K562 (cell line): ENCODE measurements around the gene DOLPP1. TPM values are rescaled to one million over a fixed set of nuclear protein-coding genes. Genes with fewer than 3 reads are reported as not detected.

Experiments used
- ARID3B ChIP-seq: fragments of 250-450 bp; sonication (Bioruptor Pico); IDR thresholded peaks from 2 replicates; pipeline ENCODE4 v1.4.0; 2020; ENCODE audit warnings: borderline replicate concordance
- ATF3 ChIP-seq, 2 experiments: fragments of 450-650 bp in 1 of 2; sonication (generic) in 1 of 2; formaldehyde crosslinking in 1 of 2; IDR thresholded peaks in 1 of 2; conservative IDR thresholded peaks in 1 of 2; 2 replicates each; pipeline versions ENCODE4 v1.6.1 to v1.8.1; 2016 to 2023; ENCODE audit warnings: mild to moderate bottlenecking in 2 of 2, moderate library complexity in 2 of 2, inconsistent platforms in 1 of 2, missing genetic modification reagents in 1 of 2
- BCL6 ChIP-seq: fragments of 250-450 bp; sonication (Bioruptor Pico); IDR thresholded peaks from 2 replicates; pipeline ENCODE4 v1.4.0; 2020
- CAMTA2 ChIP-seq: fragments of 250-450 bp; sonication (Bioruptor Pico); conservative IDR thresholded peaks from 2 replicates; pipeline ENCODE4 v1.5.1; 2022
- CBFB ChIP-seq: sonication (generic); formaldehyde crosslinking; IDR thresholded peaks from 2 replicates; pipeline ENCODE4 v1.4.0; 2020; ENCODE audit warnings: mild to moderate bottlenecking, missing genetic modification reagents
- FUS ChIP-seq: fragments of 200-400 bp; formaldehyde crosslinking; optimal IDR thresholded peaks from 2 replicates; pipeline ENCODE3; 2017; ENCODE audit warnings: low read depth, low read length
- HDAC3 ChIP-seq: fragments of 450-650 bp; IDR thresholded peaks from 2 replicates; pipeline ENCODE4 v1.6.1; 2018; ENCODE audit warnings: borderline replicate concordance, mild to moderate bottlenecking, moderate library complexity; ENCODE audit not compliant: partially characterized antibody
- HEY1 ChIP-seq: fragments of 250-450 bp; sonication (Bioruptor Pico); IDR thresholded peaks from 2 replicates; pipeline ENCODE4 v1.5.0; 2020; ENCODE audit warnings: mild to moderate bottlenecking, moderate library complexity, borderline replicate concordance
- KLF6 ChIP-seq: fragments of 250-450 bp; sonication (Bioruptor Pico); IDR thresholded peaks from 2 replicates; pipeline ENCODE4 v1.4.0; 2020; ENCODE audit warnings: mild to moderate bottlenecking, moderate library complexity, borderline replicate concordance
- PCBP1 ChIP-seq: fragments of 200-400 bp; formaldehyde crosslinking; IDR thresholded peaks from 2 replicates; pipeline ENCODE4 v1.6.1; 2018; ENCODE audit warnings: mild to moderate bottlenecking, low read depth, low read length; ENCODE audit not compliant: poor library complexity, severe bottlenecking
- POU5F1 ChIP-seq: fragments of 150-350 bp; IDR thresholded peaks from 2 replicates; pipeline ENCODE4 v1.6.1; 2014; ENCODE audit warnings: borderline replicate concordance, low read length, low read depth, mild to moderate bottlenecking; ENCODE audit not compliant: partially characterized antibody
- RBM22 ChIP-seq: fragments of 200-400 bp; formaldehyde crosslinking; IDR thresholded peaks from 2 replicates; pipeline ENCODE4 v1.6.1; 2018; ENCODE audit warnings: low read length, low read depth; ENCODE audit not compliant: poor library complexity, severe bottlenecking
- RFX5 ChIP-seq: IDR thresholded peaks from 2 replicates; pipeline ENCODE4 v1.6.1; 2011; ENCODE audit warnings: low read depth, mild to moderate bottlenecking, improper control_type of control experiment, low read length
- SMAD1 ChIP-seq: fragments of 150-350 bp; IDR thresholded peaks from 2 replicates; pipeline ENCODE4 v1.6.1; 2014; ENCODE audit warnings: low read length, low read depth; ENCODE audit not compliant: partially characterized antibody
- SRF ChIP-seq, 2 experiments: fragments of 250-450, 450-650 bp in 1 of 2; sonication (Bioruptor Pico) in 1 of 2; sonication (generic) in 1 of 2; formaldehyde crosslinking; IDR thresholded peaks; 2 replicates each; pipeline versions ENCODE4 v1.5.0 to v1.5.1; 2020 to 2022; ENCODE audit warnings: mild to moderate bottlenecking in 1 of 2, missing genetic modification reagents in 1 of 2
- SUPT5H ChIP-seq: fragments of 450-650 bp; IDR thresholded peaks from 2 replicates; pipeline ENCODE4 v1.6.1; 2016
- TEAD4 ChIP-seq, 2 experiments: sonication (generic) in 1 of 2; formaldehyde crosslinking in 1 of 2; IDR thresholded peaks; 2 replicates each; pipeline versions ENCODE4 v1.6.1 to v1.8.0; 2012 to 2022; ENCODE audit warnings: borderline replicate concordance in 1 of 2, inconsistent platforms in 1 of 2, low read length in 1 of 2, mild to moderate bottlenecking in 1 of 2, missing genetic modification reagents in 1 of 2
- ZBTB26 ChIP-seq: fragments of 450-650 bp; formaldehyde crosslinking; IDR thresholded peaks from 2 replicates; pipeline ENCODE4 v1.4.0; 2022; ENCODE audit warnings: missing genetic modification characterization
- ZEB2 ChIP-seq: fragments of 450-650 bp; IDR thresholded peaks from 2 replicates; pipeline ENCODE4 v1.6.1; 2016
- ZFP30 ChIP-seq: fragments of 250-450 bp; sonication (Bioruptor Pico); IDR thresholded peaks from 2 replicates; pipeline ENCODE4 v1.8.0; 2022; ENCODE audit warnings: moderate library complexity, mild to moderate bottlenecking, inconsistent platforms, borderline replicate concordance
- ZFP91 ChIP-seq: sonication (generic); formaldehyde crosslinking; IDR thresholded peaks from 2 replicates; pipeline ENCODE4 v1.8.0; 2022; ENCODE audit warnings: mild to moderate bottlenecking, missing genetic modification reagents
- ZNF212 ChIP-seq: fragments of 450-650 bp; formaldehyde crosslinking; IDR thresholded peaks from 2 replicates; pipeline ENCODE4 v1.4.0; 2020; ENCODE audit warnings: mild to moderate bottlenecking
- ZNF707 ChIP-seq: fragments of 250-450 bp; sonication (Bioruptor Pico); conservative IDR thresholded peaks from 2 replicates; pipeline ENCODE4 v1.8.0; 2022; ENCODE audit warnings: inconsistent platforms, mild to moderate bottlenecking, moderate library complexity
- polyA plus RNA-seq, 8 experiments: library from polyadenylated mRNA; depleted of rRNA in 4 of 8; stranded (reverse) in 5 of 8; unstranded in 3 of 8; fragments of >200 nt; fragmentation: Nextera tagmentation in 2 of 8; fragmentation: Illumina TruSeq in 1 of 8; extraction: Ambion mirVana in 2 of 8; extraction: Trizol in 1 of 8; gene quantifications; 2 replicates each; pipeline versions ENCODE4 v1.2.1 to v1.2.3, GENCODE V29; 2011 to 2014; ENCODE audit warnings: inconsistent platforms in 1 of 8, missing spikeins in 1 of 8
- total RNA-seq, 7 experiments: library from RNA; depleted of rRNA in 6 of 7; stranded (reverse); fragments of >200 nt in 6 of 7; fragmentation: Illumina TruSeq in 2 of 7; extraction: Trizol in 2 of 7; gene quantifications; 2 replicates each; pipeline versions ENCODE4 v1.2.1 to v1.2.3, GENCODE V29; 2011 to 2021; ENCODE audit warnings: low replicate concordance in 1 of 7

The DOLPP1 gene
- total and polyA plus RNA-seq, 9 of the 15 experiments (the other 6 are each of a cell fraction or from before 2014, with no cell fraction given) = 3.0 to 39.8 (median 30.5) TPM

GRCh38 chr9:129111528-129112151 lies 30.7 kb downstream of the DOLPP1 start (continued):
- TF ChIP-seq FUS (no peak), KLF6 (CRISPR knock-in tag) (no peak), POU5F1 (no peak), BCL6 (CRISPR knock-in tag) (no peak), TEAD4 (IDR thresholded peaks at IDR 0.05; ENCODE audit: low read length) (no peak), TEAD4 (CRISPR knock-in tag; IDR thresholded peaks at IDR 0.05; ENCODE audit: borderline replicate concordance) (peak; percentile 38; the same call in 1 of the 2 replicates), ATF3 (IDR thresholded peaks at IDR 0.05) (no peak), ATF3 (CRISPR knock-in tag; conservative IDR thresholded peaks at IDR 0.05) (no peak), HEY1 (no peak), ARID3B (CRISPR knock-in tag) (no peak), ZFP91 (CRISPR knock-in tag) (no peak), ZNF707 (CRISPR knock-in tag) (no peak), SRF (CRISPR knock-in tag; IDR thresholded peaks at IDR 0.05) (no peak), PCBP1 (peak; percentile 28), ZEB2 (0 out of 2 replicates have a peak, but pooled peaks have one; percentile 37), ZFP30 (no peak), HDAC3 (no peak), RBM22 (no peak), SUPT5H (no peak; the same call in 1 of the 2 replicates), SMAD1 (no peak), RFX5 (no peak), CBFB (CRISPR knock-in tag) (no peak), ZNF212 (no peak), CAMTA2 (CRISPR knock-in tag) (no peak), ZBTB26 (CRISPR knock-in tag) (no peak)
